ENCODE data around the gene SMO. TPM values are rescaled to one million over a fixed set of nuclear protein-coding genes. Genes with fewer than 3 reads are reported as not detected.

SMO gene
- total RNA-seq, 1 experiment from 2014 or later, result 15.7 TPM

DNA sequence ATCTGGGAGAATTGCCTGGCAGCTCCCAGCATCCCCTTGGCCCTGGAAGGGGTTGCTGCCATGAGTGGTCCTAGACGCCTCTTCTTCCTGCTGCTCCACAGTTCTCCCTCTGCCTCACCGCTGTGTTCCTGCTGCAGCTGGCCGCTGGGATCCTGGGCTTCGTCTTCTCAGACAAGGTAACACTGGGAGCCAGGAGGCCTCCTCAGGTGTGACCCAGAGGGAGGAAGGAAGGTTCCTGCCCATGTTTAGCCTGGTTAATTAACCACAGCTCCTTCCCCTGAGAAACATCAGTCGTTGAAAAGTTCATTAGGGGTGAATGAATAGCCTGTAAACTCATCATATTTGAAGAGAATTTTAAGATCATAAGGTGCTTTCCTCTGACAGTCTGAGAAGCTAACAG is 25.7 kb upstream of the SMO start:
- no TSS peak for BruUV-seq (replicated peaks)
- no peaks in the 10 kb centered on the region for H4K20me1 ChIP-seq (ENCODE audit: low read length)
- ChIA-PET CTCF (interaction anchor here (1.1 kb wide), 1 partner anchor 309 kb away, joined by 5 read pairs; no protein-coding TSS in a partner anchor), POLR2A (ENCODE audit: unreplicated experiment) (no interaction called here)
- no peak overlapping the region for H3K4me2 ChIP-seq (ENCODE audit: low read length)
- ATAC-seq (no peak), DNase-seq (no peak)
- no peaks in the 10 kb centered on the region for H3K79me2 ChIP-seq (ENCODE audit: low read length)
- TF ChIP-seq EZH2 (IDR thresholded peaks at IDR 0.05; ENCODE audit: low read length, unreplicated experiment), result no peak
- intact Hi-C loops (cut with micrococcal nuclease), result no loop called here
- no peaks in the 10 kb centered on the region for H3K4me1 ChIP-seq (ENCODE audit: insufficient read depth, low read length)
- H3K9ac ChIP-seq (ENCODE audit: low read length), result no peak overlapping the region
- no peaks in the 10 kb centered on the region for H3K9me3 ChIP-seq (ENCODE audit: low read length)
- no peaks in the 10 kb centered on the region for H3F3A ChIP-seq (ENCODE audit: low read length, unreplicated experiment)
- no peak overlapping the region for H3K27ac ChIP-seq (ENCODE audit: low read length)
- no peaks in the 10 kb centered on the region for H3K36me3 ChIP-seq (ENCODE audit: low read depth, low read length)
- no peak overlapping the region for H2AFZ ChIP-seq (ENCODE audit: low read length)
- H3K9me2 ChIP-seq (replicated peaks; ENCODE audit: low read length), result no peaks in the 10 kb centered on the region
- no peak overlapping the region for H3K4me3 ChIP-seq (ENCODE audit: low read length)
- no peaks in the 10 kb centered on the region for H3K27me3 ChIP-seq (ENCODE audit: low read length)

DNA sequence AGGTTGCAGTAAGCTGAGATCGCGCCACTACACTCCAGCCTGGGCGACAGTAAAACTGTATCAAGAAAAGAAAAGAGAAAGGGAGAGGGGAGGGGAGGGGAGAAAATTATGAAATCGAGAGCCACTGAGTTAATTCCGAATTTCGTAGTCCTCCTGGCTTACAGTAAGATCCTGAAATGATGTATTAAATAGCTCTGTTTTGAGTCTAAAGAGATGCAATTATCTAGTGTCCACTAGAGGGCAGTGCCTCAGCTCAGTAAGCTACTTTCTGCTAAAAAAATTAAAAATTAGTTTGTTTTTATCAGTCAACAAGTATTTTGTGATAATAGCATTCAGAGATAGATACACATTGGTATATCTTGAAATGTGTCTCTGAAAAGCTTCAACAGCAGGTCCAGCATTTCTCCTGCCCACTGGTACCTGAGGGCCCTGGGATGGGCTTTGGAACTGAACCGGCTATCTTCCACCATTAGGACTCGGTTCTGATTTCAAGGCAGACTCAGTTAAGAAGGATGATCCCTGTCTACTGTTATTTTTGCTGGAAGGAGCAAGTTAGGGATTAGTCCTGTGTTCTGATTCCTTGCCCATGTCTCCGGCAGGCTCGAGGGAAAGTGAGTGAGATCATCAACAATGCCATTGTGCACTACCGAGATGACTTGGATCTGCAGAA is 24.4 kb upstream of the SMO start:
- no TSS peak for BruUV-seq (replicated peaks)
- Histone ChIP-seq H4K20me1 (ENCODE audit: low read length) (no peaks in the 10 kb centered on the region), H3K79me2 (ENCODE audit: low read length) (no peaks in the 10 kb centered on the region), H3K4me2 (ENCODE audit: low read length) (no peak overlapping the region), H3K9me2 (replicated peaks; ENCODE audit: low read length) (no peaks in the 10 kb centered on the region), H2AFZ (ENCODE audit: low read length) (no peak overlapping the region), H3K27ac (ENCODE audit: low read length) (no peak overlapping the region), H3K36me3 (ENCODE audit: low read depth, low read length) (no peaks in the 10 kb centered on the region), H3K27me3 (ENCODE audit: low read length) (no peaks in the 10 kb centered on the region), H3K9ac (ENCODE audit: low read length) (no peak overlapping the region), H3F3A (ENCODE audit: low read length, unreplicated experiment) (no peaks in the 10 kb centered on the region), H3K4me1 (ENCODE audit: insufficient read depth, low read length) (no peaks in the 10 kb centered on the region), H3K9me3 (ENCODE audit: low read length) (no peaks in the 10 kb centered on the region), H3K4me3 (ENCODE audit: low read length) (no peak overlapping the region)
- intact Hi-C loops (cut with micrococcal nuclease), result loop anchor here (1.0 kb wide), 1 partner anchor 46 kb away; no protein-coding TSS in a partner anchor
- CTCF ChIA-PET, result interaction anchor here (0.5 to 1.4 kb wide), 23 partner anchors 9 to 645 kb away, joined by 3 to 26 read pairs (median 4); partner anchors contain the start of genes AHCYL2, SMKR1, SMO and STRIP2
- TF ChIP-seq EZH2phosphoT487 (IDR thresholded peaks at IDR 0.05; ENCODE audit: borderline replicate concordance, low read length) (no peak), EZH2 (IDR thresholded peaks at IDR 0.05; ENCODE audit: low read length, unreplicated experiment) (no peak)
- TF ChIP-seq, protein P1, sequence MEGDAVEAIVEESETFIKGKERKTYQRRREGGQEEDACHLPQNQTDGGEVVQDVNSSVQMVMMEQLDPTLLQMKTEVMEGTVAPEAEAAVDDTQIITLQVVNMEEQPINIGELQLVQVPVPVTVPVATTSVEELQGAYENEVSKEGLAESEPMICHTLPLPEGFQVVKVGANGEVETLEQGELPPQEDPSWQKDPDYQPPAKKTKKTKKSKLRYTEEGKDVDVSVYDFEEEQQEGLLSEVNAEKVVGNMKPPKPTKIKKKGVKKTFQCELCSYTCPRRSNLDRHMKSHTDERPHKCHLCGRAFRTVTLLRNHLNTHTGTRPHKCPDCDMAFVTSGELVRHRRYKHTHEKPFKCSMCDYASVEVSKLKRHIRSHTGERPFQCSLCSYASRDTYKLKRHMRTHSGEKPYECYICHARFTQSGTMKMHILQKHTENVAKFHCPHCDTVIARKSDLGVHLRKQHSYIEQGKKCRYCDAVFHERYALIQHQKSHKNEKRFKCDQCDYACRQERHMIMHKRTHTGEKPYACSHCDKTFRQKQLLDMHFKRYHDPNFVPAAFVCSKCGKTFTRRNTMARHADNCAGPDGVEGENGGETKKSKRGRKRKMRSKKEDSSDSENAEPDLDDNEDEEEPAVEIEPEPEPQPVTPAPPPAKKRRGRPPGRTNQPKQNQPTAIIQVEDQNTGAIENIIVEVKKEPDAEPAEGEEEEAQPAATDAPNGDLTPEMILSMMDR (conservative IDR thresholded peaks at IDR 0.05; ENCODE audit: low read depth, low read length), result peak; percentile 92
- DNase-seq (peak; percentile 61), ATAC-seq (peak; percentile 69)
- POLR2A ChIA-PET (ENCODE audit: unreplicated experiment), result no interaction called here

DNA sequence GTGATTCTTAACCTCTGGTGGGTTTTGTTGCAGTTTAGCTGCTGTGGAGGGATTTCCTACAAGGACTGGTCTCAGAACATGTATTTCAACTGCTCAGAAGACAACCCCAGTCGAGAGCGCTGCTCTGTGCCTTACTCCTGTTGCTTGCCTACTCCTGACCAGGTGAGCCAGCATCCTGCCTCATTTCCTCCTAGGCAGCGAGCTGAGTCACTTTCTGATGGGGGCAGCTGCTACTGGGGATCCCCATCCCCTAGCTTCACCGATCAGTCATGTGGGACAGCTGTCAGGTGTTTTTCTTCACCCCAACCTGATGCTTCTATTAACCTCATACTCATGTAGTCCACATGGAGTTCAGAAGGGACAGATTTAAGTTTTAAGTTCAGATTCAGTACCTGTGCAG is 21.7 kb upstream of the SMO start:
- H3K4me3 ChIP-seq (ENCODE audit: low read length), result no peak overlapping the region
- ChIA-PET POLR2A (ENCODE audit: unreplicated experiment) (no interaction called here), CTCF (interaction anchor here (0.6 kb wide), 1 partner anchor 428 kb away, joined by 3 read pairs; no protein-coding TSS in a partner anchor)
- H3K9me2 ChIP-seq (replicated peaks; ENCODE audit: low read length), result no peaks in the 10 kb centered on the region
- H3F3A ChIP-seq (ENCODE audit: low read length, unreplicated experiment), result no peaks in the 10 kb centered on the region
- no peak overlapping the region for H3K27ac ChIP-seq (ENCODE audit: low read length)
- no peaks in the 10 kb centered on the region for H3K27me3 ChIP-seq (ENCODE audit: low read length)
- no peaks in the 10 kb centered on the region for H3K4me1 ChIP-seq (ENCODE audit: insufficient read depth, low read length)
- DNase-seq (no peak), ATAC-seq (no peak)
- no peak overlapping the region for H3K9ac ChIP-seq (ENCODE audit: low read length)
- no TSS peak for BruUV-seq (replicated peaks)
- no peaks in the 10 kb centered on the region for H3K9me3 ChIP-seq (ENCODE audit: low read length)
- TF ChIP-seq EZH2 (IDR thresholded peaks at IDR 0.05; ENCODE audit: low read length, unreplicated experiment), result no peak
- TF ChIP-seq, protein P1 (conservative IDR thresholded peaks at IDR 0.05; ENCODE audit: low read depth, low read length), result no peak
- no peak for TF ChIP-seq EZH2phosphoT487 (IDR thresholded peaks at IDR 0.05; ENCODE audit: borderline replicate concordance, low read length)
- intact Hi-C loops (cut with micrococcal nuclease), result no loop called here
- no peak overlapping the region for H2AFZ ChIP-seq (ENCODE audit: low read length)
- no peaks in the 10 kb centered on the region for H3K79me2 ChIP-seq (ENCODE audit: low read length)
- H3K36me3 ChIP-seq (ENCODE audit: low read depth, low read length), result no peaks in the 10 kb centered on the region
- no peak overlapping the region for H3K4me2 ChIP-seq (ENCODE audit: low read length)
- no peaks in the 10 kb centered on the region for H4K20me1 ChIP-seq (ENCODE audit: low read length)
